Lower lobe of right lung (tissue), 2 donors: ENCODE data around the gene FGD2. TPM values are rescaled to one million over a fixed set of nuclear protein-coding genes. Genes with fewer than 3 reads are reported as not detected.

Experiments
- ATAC-seq, 2 donors: fragments of 200-7000 bp; cut with Tn5 transposase; one replicate each; pipeline ENCODE4 v1.9.1; 2020 to 2022; ENCODE audit warnings: mild to moderate bottlenecking in 2 of 2, moderate library complexity in 2 of 2
- DNase-seq: peaks from one replicate; pipeline ENCODE4 v3.0.0-alpha.2; 2020
- H3K27ac ChIP-seq: fragments of 200-600 bp; one replicate; pipeline ENCODE4 v1.8.0; 2022
- H3K27me3 ChIP-seq: fragments of 200-600 bp; one replicate; pipeline ENCODE4 v1.8.0; 2022; ENCODE audit warnings: low read depth
- H3K36me3 ChIP-seq: fragments of 200-600 bp; one replicate; pipeline ENCODE4 v1.8.0; 2022; ENCODE audit warnings: mild to moderate bottlenecking
- H3K4me1 ChIP-seq: fragments of 200-600 bp; one replicate; pipeline ENCODE4 v1.8.0; 2022
- H3K4me3 ChIP-seq: fragments of 200-600 bp; one replicate; pipeline ENCODE4 v1.8.0; 2022; ENCODE audit warnings: mild to moderate bottlenecking
- H3K9me3 ChIP-seq: fragments of 200-600 bp; one replicate; pipeline ENCODE4 v1.8.0; 2022
- CTCF ChIP-seq: fragments of 200-600 bp; IDR thresholded peaks from one replicate; pipeline ENCODE4 v1.8.0; 2022; ENCODE audit warnings: antibody characterized with exemption, mild to moderate bottlenecking
- intact Hi-C: fragments of 100-400 bp; cut with DNase I; formaldehyde crosslinking; loops from one replicate; pipeline ENCODE4 v1.11.0; 2022
- long read RNA-seq: library from polyadenylated mRNA; unstranded; transcript quantifications from one replicate; pipeline ENCODE4 v2.0.0, GENCODE V29; 2021
- total RNA-seq: library from RNA; stranded (reverse); fragmentation: NEBNext Ultra II Directional; extraction: Animal tissue kit (Norgen Biotek cat#: 25700); gene quantifications from one replicate; pipeline ENCODE4 v1.2.1, GENCODE V29; 2021
- donor health status: DM: no; HTN: yes; CAD: no; lungs with severe emphysema.

Gene FGD2, protein sequence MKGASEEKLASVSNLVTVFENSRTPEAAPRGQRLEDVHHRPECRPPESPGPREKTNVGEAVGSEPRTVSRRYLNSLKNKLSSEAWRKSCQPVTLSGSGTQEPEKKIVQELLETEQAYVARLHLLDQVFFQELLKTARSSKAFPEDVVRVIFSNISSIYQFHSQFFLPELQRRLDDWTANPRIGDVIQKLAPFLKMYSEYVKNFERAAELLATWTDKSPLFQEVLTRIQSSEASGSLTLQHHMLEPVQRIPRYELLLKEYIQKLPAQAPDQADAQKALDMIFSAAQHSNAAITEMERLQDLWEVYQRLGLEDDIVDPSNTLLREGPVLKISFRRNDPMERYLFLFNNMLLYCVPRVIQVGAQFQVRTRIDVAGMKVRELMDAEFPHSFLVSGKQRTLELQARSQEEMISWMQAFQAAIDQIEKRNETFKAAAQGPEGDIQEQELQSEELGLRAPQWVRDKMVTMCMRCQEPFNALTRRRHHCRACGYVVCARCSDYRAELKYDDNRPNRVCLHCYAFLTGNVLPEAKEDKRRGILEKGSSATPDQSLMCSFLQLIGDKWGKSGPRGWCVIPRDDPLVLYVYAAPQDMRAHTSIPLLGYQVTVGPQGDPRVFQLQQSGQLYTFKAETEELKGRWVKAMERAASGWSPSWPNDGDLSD
- 103 TPM for total RNA-seq
- long read RNA-seq, transcript FGD2-201 (16 exons, 3,046 nt) = major isoform, 14 of 65 reads
- long read RNA-seq, transcript FGD2-203 (4 exons, 866 nt) = minor isoform, 10 of 65 reads
- long read RNA-seq, partial matches to known transcripts = 10 of 65 reads
- long read RNA-seq, other reads (novel, unspliced or antisense) = 23 of 65 reads

DNA sequence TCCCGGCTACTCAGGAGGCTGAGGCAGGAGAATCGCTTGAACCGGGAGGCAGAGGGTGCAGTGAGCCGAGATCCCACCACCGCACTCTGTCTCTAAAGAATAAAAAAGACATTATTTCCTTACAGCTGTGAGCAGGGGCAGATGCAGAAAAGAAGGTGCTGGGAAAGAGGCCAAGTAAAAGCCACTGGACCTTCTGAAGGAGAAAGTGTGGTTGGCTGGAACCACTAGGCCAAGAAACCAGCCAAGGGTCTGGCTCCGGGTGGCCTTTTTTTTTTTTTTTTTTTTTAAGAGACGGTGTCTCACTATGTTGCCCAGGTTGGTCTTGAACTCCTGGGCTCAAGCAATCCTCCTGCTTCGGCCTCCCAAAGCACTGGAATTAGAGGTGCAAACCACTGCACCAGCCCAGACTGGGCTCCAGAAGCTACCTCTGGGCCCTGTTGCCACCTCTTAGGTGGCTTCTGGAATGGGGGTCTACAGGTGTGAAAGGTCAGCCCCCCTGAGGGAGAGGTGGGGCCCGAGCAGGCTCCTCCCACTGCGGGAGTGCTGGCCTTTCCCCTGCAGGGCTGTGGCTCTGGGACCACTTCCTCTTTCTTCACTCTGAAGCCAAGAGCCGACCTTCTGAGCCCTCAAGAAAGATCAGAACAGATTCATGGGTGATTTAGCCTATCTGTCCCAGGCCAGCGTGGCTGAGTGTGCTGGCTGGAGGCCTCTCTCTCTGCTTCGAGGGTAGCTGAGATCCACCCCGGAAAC is at the start of gene FGD2:
Gene FGD2, plus strand, starts transcription at position 595 of the 750 bp plus-strand sequence. CDS start 163 bp downstream, outside the sequence.
- Histone ChIP-seq H3K4me3 (peak within 1 kb of the TSS; percentile 58), H3K9me3 (no peaks in the 10 kb centered on the region), H3K27me3 (no peaks in the 10 kb centered on the region), H3K4me1 (no peaks in the 10 kb centered on the region), H3K27ac (peak within 1 kb of the TSS; percentile 62), H3K36me3 (peaks cover under 1% of the 10 kb centered on the region)
- no peak for TF ChIP-seq CTCF
- DNase-seq (no peak), ATAC-seq (peak; percentile 51 to 54)
- intact Hi-C loops = no loop called here

DNA sequence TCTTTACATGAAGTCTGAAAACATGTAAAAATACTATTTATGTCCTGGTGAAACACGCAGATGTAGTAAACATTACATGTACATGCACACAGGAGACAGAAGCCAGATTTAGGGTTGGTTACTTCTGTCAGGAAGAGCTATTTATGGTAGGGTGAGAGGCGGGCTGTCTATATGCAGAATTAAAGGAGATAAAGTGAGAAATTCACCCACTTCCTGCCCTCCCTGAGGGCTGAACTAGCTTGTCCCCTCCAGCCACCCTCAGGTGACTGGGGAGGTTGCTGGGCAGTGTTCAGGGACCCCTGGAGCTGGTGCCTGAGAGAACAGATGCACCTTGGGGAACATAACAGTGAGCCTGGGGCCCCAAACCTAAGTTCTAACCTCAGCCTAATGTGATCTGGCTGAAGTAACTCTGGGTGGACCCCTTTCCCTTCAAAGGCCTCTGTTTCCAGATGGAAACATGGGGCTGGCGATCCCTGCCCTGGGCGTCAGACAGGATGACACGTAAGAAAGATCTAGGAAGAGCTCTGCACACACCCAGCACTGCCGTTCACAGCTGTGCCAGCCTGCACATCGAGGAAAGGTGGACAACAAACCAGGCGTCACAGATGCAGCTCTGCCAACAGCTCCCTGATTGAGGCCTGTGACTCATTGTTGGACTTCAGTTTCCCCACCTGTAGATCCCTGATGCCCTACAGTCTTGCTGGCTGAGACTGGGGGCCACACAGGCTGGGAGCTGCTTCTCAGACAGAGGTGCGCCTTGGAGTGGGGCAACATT is 49.6 kb upstream of the FGD2 start:
- H3K27ac ChIP-seq = no peak overlapping the region
- DNase-seq (no peak), ATAC-seq (no peak)
- no peak for TF ChIP-seq CTCF
- no peaks in the 10 kb centered on the region for H3K36me3 ChIP-seq
- intact Hi-C loops = no loop called here
- no peaks in the 10 kb centered on the region for H3K27me3 ChIP-seq
- H3K4me1 ChIP-seq = peaks cover 6% of the 10 kb centered on the region
- H3K4me3 ChIP-seq = peak overlapping the region; percentile 3
- no peaks in the 10 kb centered on the region for H3K9me3 ChIP-seq

DNA sequence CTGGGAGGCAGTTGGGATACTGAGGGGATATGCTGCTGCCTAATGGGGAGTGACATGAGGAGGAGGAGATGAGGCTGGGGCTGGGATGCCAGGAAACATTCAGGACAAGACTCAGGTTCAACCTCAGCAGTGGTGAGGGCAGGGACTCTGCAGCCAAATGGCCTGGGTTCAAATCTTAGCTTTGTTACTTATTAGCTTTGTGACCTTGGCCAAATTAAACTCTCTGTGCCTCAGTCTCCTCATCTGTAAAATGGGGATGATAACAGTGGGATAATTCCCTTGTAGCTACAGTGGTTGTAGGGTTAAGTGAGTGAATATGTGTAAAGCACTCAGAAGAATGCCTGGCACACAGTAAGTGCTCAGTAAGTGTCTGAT is 49.0 kb upstream of the FGD2 start:
- no peak overlapping the region for H3K4me3 ChIP-seq
- DNase-seq (no peak), ATAC-seq (no peak)
- intact Hi-C loops = no loop called here
- no peaks in the 10 kb centered on the region for H3K27me3 ChIP-seq
- no peak overlapping the region for H3K27ac ChIP-seq
- no peak for TF ChIP-seq CTCF
- no peaks in the 10 kb centered on the region for H3K9me3 ChIP-seq
- no peaks in the 10 kb centered on the region for H3K36me3 ChIP-seq
- H3K4me1 ChIP-seq = peaks cover 6% of the 10 kb centered on the region

DNA sequence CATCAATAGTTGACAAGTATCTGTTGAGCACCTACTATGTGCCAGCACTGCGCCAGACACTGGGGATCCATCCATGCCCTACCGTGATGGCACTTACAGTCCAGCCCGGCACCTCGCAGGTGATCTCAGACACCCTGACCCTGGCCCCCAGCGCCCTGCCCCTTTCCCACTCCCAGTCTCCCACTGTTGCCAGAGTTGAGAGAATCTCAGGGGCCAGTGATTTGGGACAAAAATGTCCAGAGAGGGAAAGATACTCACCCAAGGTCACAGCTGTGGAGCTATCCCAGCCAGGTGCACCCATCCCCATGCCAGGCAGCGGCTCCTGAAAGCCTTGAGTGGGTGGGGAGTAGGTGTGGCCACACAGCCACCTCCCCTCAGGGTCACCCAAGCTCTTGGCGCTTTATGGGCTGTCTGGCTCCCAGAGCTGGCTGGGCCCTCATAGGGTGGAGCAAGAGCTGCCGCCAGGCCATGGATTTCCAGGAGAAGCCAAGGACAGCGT is 47.6 kb upstream of the FGD2 start:
- intact Hi-C loops = no loop called here
- Histone ChIP-seq H3K27ac (no peak overlapping the region), H3K4me3 (no peak overlapping the region), H3K36me3 (no peaks in the 10 kb centered on the region), H3K4me1 (peaks cover 6% of the 10 kb centered on the region), H3K27me3 (no peaks in the 10 kb centered on the region), H3K9me3 (no peaks in the 10 kb centered on the region)
- TF ChIP-seq CTCF = no peak
- ATAC-seq = no peak
- DNase-seq = no peak
